Heart left ventricle (tissue), 16 donors: ENCODE measurements around the gene ADAM22. TPM values are rescaled to one million over a fixed set of nuclear protein-coding genes. Genes with fewer than 3 reads are reported as not detected.

Experiments
- ATAC-seq, 4 donors: fragments of 200-7000 bp; cut with Tn5 transposase; one replicate each; pipeline ENCODE4 v1.9.1; 2020 to 2022; ENCODE audit warnings: moderate library complexity in 4 of 4, mild to moderate bottlenecking in 3 of 4, moderate number of reproducible peaks in 1 of 4
- DNase-seq, 5 donors: peaks; one replicate each; pipeline ENCODE4 v3.0.0-alpha.2; 2020
- H3K27ac ChIP-seq, 12 donors: fragments of 200-600 bp; sonication (generic) in 4 of 12; one replicate each; pipeline versions ENCODE4 v1.5.0 to v1.8.0; 2016 to 2022; ENCODE audit warnings: mild to moderate bottlenecking in 2 of 12
- H3K27me3 ChIP-seq, 9 donors: fragments of 200-600 bp; sonication (generic) in 2 of 9; one replicate each; pipeline versions ENCODE4 v1.5.1 to v1.8.0; 2016 to 2022; ENCODE audit warnings: mild to moderate bottlenecking in 3 of 9
- H3K36me3 ChIP-seq, 9 donors: fragments of 200-600 bp; sonication (generic) in 2 of 9; one replicate each; pipeline versions ENCODE4 v1.5.0 to v1.8.0; 2018 to 2022; ENCODE audit warnings: mild to moderate bottlenecking in 2 of 9
- H3K4me1 ChIP-seq, 12 donors: fragments of 200-600 bp; sonication (generic) in 4 of 12; one replicate each; pipeline versions ENCODE4 v1.5.0 to v1.8.0; 2016 to 2022; ENCODE audit warnings: mild to moderate bottlenecking in 3 of 12
- H3K4me3 ChIP-seq, 12 donors: fragments of 200-600 bp; sonication (generic) in 4 of 12; one replicate each; pipeline versions ENCODE4 v1.5.0 to v1.8.0; 2017 to 2022; ENCODE audit warnings: mild to moderate bottlenecking in 9 of 12, moderate library complexity in 4 of 12
- H3K9me3 ChIP-seq, 12 donors: fragments of 200-600 bp; sonication (generic) in 4 of 12; one replicate each; pipeline versions ENCODE4 v1.5.0 to v1.8.0; 2016 to 2022; ENCODE audit warnings: mild to moderate bottlenecking in 1 of 12
- POLR2A ChIP-seq, 2 donors: fragments of 450-650 bp; IDR thresholded peaks; one replicate each; pipeline ENCODE4 v1.6.1; 2017; ENCODE audit warnings: antibody characterized with exemption in 2 of 2, mild to moderate bottlenecking in 2 of 2, moderate library complexity in 2 of 2
- WGBS, 4 donors: extraction: QIAGEN DNeasy Blood & Tissue Kit in 2 of 4; methylation state at CpG; one replicate each; pipeline versions ENCODE4 v1.1.5 to v1.1.7; 2013 to 2018; 5-methylcytosine and 5-hydroxymethylcytosine counted together
- intact Hi-C, 10 donors: fragments of 100-400 bp; cut with DNase I; formaldehyde crosslinking; loops; one replicate each; pipeline versions ENCODE4 v1.11.1 to v1.14.2; 2022
- polyA plus RNA-seq, 2 donors: library from polyadenylated mRNA; stranded (reverse); fragments of 200-250 nt; gene quantifications; one replicate each; pipeline ENCODE4 v1.2.3, GENCODE V29; 2013
- total RNA-seq, 9 donors: library from RNA; depleted of rRNA in 2 of 9; stranded (reverse); fragments of >200 nt in 2 of 9; fragmentation: NEBNext Ultra II Directional in 3 of 9; extraction: Animal tissue kit (Norgen Biotek cat#: 25700) in 3 of 9; gene quantifications; one replicate each; pipeline versions ENCODE4 v1.1.0 to v1.2.4, GENCODE V29; 2016 to 2023
- TF ChIP-seq, protein P1 (sequence below), 12 donors: fragments of 200-600 bp; sonication (generic) in 4 of 12; IDR thresholded peaks; one replicate each; pipeline versions ENCODE4 v1.5.0 to v1.8.0; 2018 to 2022; ENCODE audit warnings: antibody characterized with exemption in 12 of 12, mild to moderate bottlenecking in 5 of 12
- donor health status: ischemic (EF 13 %, LVEDD 7.1; RV severe dilation, severe dysfunction).
- donor health status: healthy with polysubstance abuse.
- donor health status: DM: no; HTN: yes; CAD: no.
- donor health status: DM: no; HTN: no; CAD: no.
- donor health status: ischemic (EF 25% LVEDD 6.9; RV normal size, moderate dysfunction).
- donor health status: ischemic (EF 25% LVEDD 5.7; RV mildly dilated, moderate dysfunction).
- donor health status: healthy.
- donor health status: DM: yes; HTN: yes; CAD: no.
- donor health status: ischemic (EF 35%, LVEDD 5.7; RV mildly dilated, moderate dysfunction).
- donor health status: nonischemic (EF 11% LVEDD 7.7; RV severe dilation, severe dysfunction).
- donor health status: DM: yes; HTN: yes; CAD: no.
- donor health status: PGD.
- donor health status: ischemic (EF 29% LVEDD 5.4; RV normal size, mild dysfunction).
- donor health status: nonischemic (EF 23%, LVEDD 6.1; RV moderate dilation, normal function).

The ADAM22 gene
- total and polyA plus RNA-seq, 11 donors, result 0.27 to 3.4 (median 1.1) TPM

DNA sequence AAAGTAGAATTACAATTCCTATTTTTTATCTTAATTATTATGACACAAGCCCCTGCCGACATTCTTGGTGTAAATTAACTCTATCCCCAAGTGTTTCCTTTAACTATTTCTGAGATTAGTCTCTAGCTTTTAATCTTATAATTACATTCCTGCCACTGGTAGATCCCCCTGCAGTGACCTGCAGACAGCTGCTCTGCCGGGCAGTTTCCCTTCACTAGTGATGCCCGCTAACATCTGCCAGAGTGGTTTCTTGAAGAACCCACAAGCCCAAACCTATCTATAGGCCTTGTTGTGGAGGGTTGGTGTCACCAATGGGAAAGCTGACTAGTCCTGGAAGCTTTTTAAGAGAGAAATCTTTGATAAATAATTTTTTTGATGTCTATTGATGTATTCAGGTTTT is 50.0 kb downstream of the ADAM22 start:
- DNase-seq (no peak), ATAC-seq (no peak)
- H3K27ac ChIP-seq, result no peak overlapping the region
- intact Hi-C loops, result no loop called here
- no peaks in the 10 kb centered on the region for H3K4me1 ChIP-seq
- H3K9me3 ChIP-seq, result no peaks in the 10 kb centered on the region
- H3K36me3 ChIP-seq, result no peaks in the 10 kb centered on the region
- WGBS, 4 donors, result 77 to 88% (median 84%) methylated on average over 3 of the region's 3 CpGs
- H3K27me3 ChIP-seq, result no peaks in the 10 kb centered on the region
- TF ChIP-seq, protein P1, sequence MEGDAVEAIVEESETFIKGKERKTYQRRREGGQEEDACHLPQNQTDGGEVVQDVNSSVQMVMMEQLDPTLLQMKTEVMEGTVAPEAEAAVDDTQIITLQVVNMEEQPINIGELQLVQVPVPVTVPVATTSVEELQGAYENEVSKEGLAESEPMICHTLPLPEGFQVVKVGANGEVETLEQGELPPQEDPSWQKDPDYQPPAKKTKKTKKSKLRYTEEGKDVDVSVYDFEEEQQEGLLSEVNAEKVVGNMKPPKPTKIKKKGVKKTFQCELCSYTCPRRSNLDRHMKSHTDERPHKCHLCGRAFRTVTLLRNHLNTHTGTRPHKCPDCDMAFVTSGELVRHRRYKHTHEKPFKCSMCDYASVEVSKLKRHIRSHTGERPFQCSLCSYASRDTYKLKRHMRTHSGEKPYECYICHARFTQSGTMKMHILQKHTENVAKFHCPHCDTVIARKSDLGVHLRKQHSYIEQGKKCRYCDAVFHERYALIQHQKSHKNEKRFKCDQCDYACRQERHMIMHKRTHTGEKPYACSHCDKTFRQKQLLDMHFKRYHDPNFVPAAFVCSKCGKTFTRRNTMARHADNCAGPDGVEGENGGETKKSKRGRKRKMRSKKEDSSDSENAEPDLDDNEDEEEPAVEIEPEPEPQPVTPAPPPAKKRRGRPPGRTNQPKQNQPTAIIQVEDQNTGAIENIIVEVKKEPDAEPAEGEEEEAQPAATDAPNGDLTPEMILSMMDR (IDR thresholded peaks at IDR 0.05), result no peak
- TF ChIP-seq POLR2A (IDR thresholded peaks at IDR 0.05), result no peak
- no peak overlapping the region for H3K4me3 ChIP-seq

DNA sequence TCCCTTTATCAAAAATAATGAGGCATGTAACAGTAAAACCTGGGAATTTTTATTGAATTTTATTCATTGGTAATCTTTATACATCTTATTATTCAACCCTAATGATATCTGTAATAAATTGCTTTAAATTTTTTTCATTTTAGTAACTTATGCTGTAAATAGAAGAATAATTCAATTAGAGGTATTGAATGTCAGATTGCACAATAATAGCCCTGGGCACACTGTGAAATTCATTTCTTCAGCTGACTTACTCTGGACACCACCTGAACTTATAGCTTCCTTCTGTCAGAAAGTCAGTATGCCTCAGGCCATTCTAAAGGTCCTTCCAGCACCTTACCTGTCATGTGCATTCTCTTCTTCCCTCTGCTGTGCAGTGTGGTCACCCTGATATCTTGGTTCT is 59.2 kb downstream of the ADAM22 start:
- TF ChIP-seq POLR2A (IDR thresholded peaks at IDR 0.05), result no peak
- TF ChIP-seq, protein P1 (IDR thresholded peaks at IDR 0.05), result no peak
- no peaks in the 10 kb centered on the region for H3K9me3 ChIP-seq
- H3K27me3 ChIP-seq, result no peaks in the 10 kb centered on the region
- no peaks in the 10 kb centered on the region for H3K36me3 ChIP-seq
- no peak overlapping the region for H3K4me3 ChIP-seq
- ATAC-seq (no peak), DNase-seq (no peak)
- intact Hi-C loops, result loop anchor here in 1 of 10 donors (10.0 kb wide), 1 partner anchor 58 kb away; the partner anchor contains the start of gene ADAM22
- no peaks in the 10 kb centered on the region for H3K4me1 ChIP-seq
- no peak overlapping the region for H3K27ac ChIP-seq

DNA sequence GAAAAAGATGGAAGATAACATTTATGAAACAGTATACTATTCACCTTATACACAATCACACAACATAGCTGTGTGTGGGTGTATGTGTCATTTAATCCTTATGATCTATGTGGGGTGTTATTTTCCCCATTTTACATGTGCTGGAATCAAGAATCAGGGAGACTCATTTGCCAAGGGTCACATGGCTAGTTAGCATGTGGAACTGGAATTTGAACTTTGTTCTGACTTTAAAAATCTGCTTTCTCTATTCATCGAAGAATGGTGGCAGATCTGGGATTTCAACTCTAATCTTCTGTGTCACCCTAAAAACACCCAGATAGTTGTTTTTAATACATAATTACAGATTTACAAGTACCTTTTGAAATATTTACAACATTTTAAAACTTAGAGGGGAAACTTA is 65.2 kb downstream of the ADAM22 start:
- ATAC-seq (no peak), DNase-seq (no peak)
- H3K9me3 ChIP-seq, result no peaks in the 10 kb centered on the region
- no peaks in the 10 kb centered on the region for H3K27me3 ChIP-seq
- WGBS, 4 donors, result 81 to 96% (median 87%) methylated on average over 1 of the region's 1 CpG
- no peaks in the 10 kb centered on the region for H3K36me3 ChIP-seq
- intact Hi-C loops, result loop anchor here in 1 of 10 donors (10.0 kb wide), 1 partner anchor 64 kb away; the partner anchor contains the start of gene ADAM22
- no peak overlapping the region for H3K4me3 ChIP-seq
- TF ChIP-seq POLR2A (IDR thresholded peaks at IDR 0.05), result no peak
- TF ChIP-seq, protein P1 (IDR thresholded peaks at IDR 0.05), result no peak
- H3K4me1 ChIP-seq, result peaks cover 0 to 7% (median 0%) of the 10 kb centered on the region in 12 donors
- no peak overlapping the region for H3K27ac ChIP-seq

DNA sequence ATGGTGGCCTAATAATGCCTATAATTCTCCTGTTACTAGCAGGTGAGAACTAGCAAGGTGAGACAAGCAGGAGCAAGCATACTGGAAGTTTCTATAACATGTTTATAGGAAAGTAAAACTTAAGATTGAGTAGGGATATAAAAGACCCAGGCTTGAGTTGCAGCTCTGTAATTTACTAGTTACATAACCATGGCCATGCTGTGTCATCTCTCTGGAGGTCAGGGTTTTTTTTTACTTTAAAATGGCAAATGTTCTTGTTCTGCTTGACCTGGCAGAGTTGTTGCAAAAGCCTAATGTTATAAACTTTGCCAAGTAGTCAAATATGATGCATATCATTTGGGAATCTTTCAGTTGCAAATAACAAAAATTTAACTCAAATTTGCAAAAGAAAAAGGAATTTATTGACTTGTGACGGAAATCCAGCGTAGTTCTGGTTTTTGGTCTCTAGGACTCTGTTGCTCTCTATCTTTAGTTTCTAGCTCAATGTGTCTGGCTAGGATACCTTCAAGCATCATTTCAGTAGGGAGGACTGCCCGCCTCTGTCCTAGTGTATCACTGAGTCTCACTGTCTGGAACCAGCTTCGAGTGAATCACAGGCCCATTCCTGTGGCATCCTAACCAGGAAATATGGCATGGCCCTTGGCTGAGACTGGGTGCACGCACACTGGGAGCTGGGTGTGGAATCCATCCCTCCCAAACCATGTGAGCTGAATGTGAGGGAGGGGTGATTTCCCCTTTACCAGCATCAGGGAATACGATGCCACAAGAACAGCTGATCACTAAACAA is 67.9 kb downstream of the ADAM22 start:
- peak overlapping the region in 1 of 12 donors; percentile 9 for H3K27ac ChIP-seq
- intact Hi-C loops, result no loop called here
- no peak for ATAC-seq
- WGBS, 4 donors, result 91 to 97% (median 94%) methylated on average over 6 of the region's 6 CpGs
- no peak for TF ChIP-seq POLR2A (IDR thresholded peaks at IDR 0.05)
- TF ChIP-seq, protein P1 (IDR thresholded peaks at IDR 0.05), result no peak
- no peak for DNase-seq
- no peaks in the 10 kb centered on the region for H3K27me3 ChIP-seq
- no peaks in the 10 kb centered on the region for H3K9me3 ChIP-seq
- H3K36me3 ChIP-seq, result no peaks in the 10 kb centered on the region
- peaks cover 0 to 7% (median 0%) of the 10 kb centered on the region in 12 donors for H3K4me1 ChIP-seq
- no peak overlapping the region for H3K4me3 ChIP-seq
